HCT116 (cell line): Measurements from ENCODE around the gene PKHD1.

Source experiments
- ELF1 ChIP-seq: IDR thresholded peaks from 2 replicates; pipeline ENCODE4 v1.6.1; 2012; ENCODE audit warnings: low read depth, borderline replicate concordance
- TCF7L2 ChIP-seq: IDR thresholded peaks from 2 replicates; pipeline ENCODE4 v1.7.0; 2011; ENCODE audit warnings: borderline replicate concordance, inconsistent platforms; ENCODE audit not compliant: insufficient read depth, insufficient read length; ENCODE audit errors: extremely low read depth

GRCh38 chr6:52136055-52136454 is 48.6 kb upstream of the PKHD1 start:
- no peak for TF ChIP-seq TCF7L2
- no peak for TF ChIP-seq ELF1
